Measurements from ENCODE around the gene IFNGR2. TPM values are rescaled to one million over a fixed set of nuclear protein-coding genes. Genes with fewer than 3 reads are reported as not detected.

IFNGR2 gene
- total and polyA plus RNA-seq, 2 donors (not counting 3 experiments of a cell fraction or from before 2014, with no cell fraction given), result 44.2 to 46.1 TPM

Other genes starting within 250 kb of the IFNGR2 start
- 37.0 and 42.1 TPM in 2 replicates for gene IFNAR2, start 173.5 kb upstream of the IFNGR2 start, total RNA-seq
- 19.8 and 22.8 TPM in 2 replicates for gene IFNAR2, start 173.5 kb upstream of the IFNGR2 start, polyA plus RNA-seq
- gene IL10RB, start 137.0 kb upstream of the IFNGR2 start, total RNA-seq, result 21.7 and 21.9 TPM in 2 replicates
- 22.5 and 31.4 TPM in 2 replicates for gene IL10RB, start 137.0 kb upstream of the IFNGR2 start, polyA plus RNA-seq
- gene IFNAR1, start 78.4 kb upstream of the IFNGR2 start, total RNA-seq, result 44.6 and 47.8 TPM in 2 replicates
- gene IFNAR1, start 78.4 kb upstream of the IFNGR2 start, polyA plus RNA-seq, result 7.1 and 16.2 TPM in 2 replicates
- 29.3 and 29.7 TPM in 2 replicates for gene TMEM50B, start 76.6 kb downstream of the IFNGR2 start, total RNA-seq
- 17.3 and 25.1 TPM in 2 replicates for gene TMEM50B, start 76.6 kb downstream of the IFNGR2 start, polyA plus RNA-seq
- 0.82 and 1.0 TPM in 2 replicates for gene DNAJC28, start 88.3 kb downstream of the IFNGR2 start, total RNA-seq
- gene DNAJC28, start 88.3 kb downstream of the IFNGR2 start, polyA plus RNA-seq, result 0.19 and 0.32 TPM in 2 replicates
- gene GART, start 138.7 kb downstream of the IFNGR2 start, total RNA-seq, result 98.7 and 112 TPM in 2 replicates
- gene GART, start 138.7 kb downstream of the IFNGR2 start, polyA plus RNA-seq, result 8.7 and 12.0 TPM in 2 replicates
- 297 and 304 TPM in 2 replicates for gene SON, start 139.6 kb downstream of the IFNGR2 start, total RNA-seq
- gene SON, start 139.6 kb downstream of the IFNGR2 start, polyA plus RNA-seq, result 83.1 and 107 TPM in 2 replicates
- gene DONSON, start 185.3 kb downstream of the IFNGR2 start, total RNA-seq, result 25.7 and 29.4 TPM in 2 replicates
- 12.1 and 14.3 TPM in 2 replicates for gene DONSON, start 185.3 kb downstream of the IFNGR2 start, polyA plus RNA-seq
- 41.1 and 42.1 TPM in 2 replicates for gene CRYZL1, start 238.3 kb downstream of the IFNGR2 start, total RNA-seq
- 20.7 and 26.4 TPM in 2 replicates for gene CRYZL1, start 238.3 kb downstream of the IFNGR2 start, polyA plus RNA-seq
- 86.8 and 91.9 TPM in 2 replicates for gene ITSN1, start 239.1 kb downstream of the IFNGR2 start, total RNA-seq
- gene ITSN1, start 239.1 kb downstream of the IFNGR2 start, polyA plus RNA-seq, result 62.1 and 72.2 TPM in 2 replicates

Measured in endothelial cell of umbilical vein (primary cell).